Kidney (tissue), 14 donors: Measurements from ENCODE around the gene THBD. TPM values are rescaled to one million over a fixed set of nuclear protein-coding genes. Genes with fewer than 3 reads are reported as not detected.

ENCODE experiments used
- DNase-seq, 5 donors: peaks; one replicate each; pipeline ENCODE4 v3.0.0-alpha.2; 2013 to 2020
- FAIRE-seq: peaks from 2 replicates; lab custom pipeline; 2012; peaks lifted over from hg19 to GRCh38; lab: Jason Lieb, UNC
- H3K27ac ChIP-seq, 2 donors: one replicate each; pipeline ENCODE4 v1.7.0; 2013; ENCODE audit warnings: low read depth in 2 of 2, low read length in 2 of 2, inconsistent platforms in 1 of 2
- H3K27me3 ChIP-seq: one replicate; pipeline ENCODE4 v1.7.1; 2013; ENCODE audit warnings: low read length, inconsistent platforms; ENCODE audit not compliant: control insufficient read depth, insufficient read depth
- H3K36me3 ChIP-seq, 3 donors: one replicate each; pipeline versions ENCODE4 v1.7.0 to v1.7.1; 2013; ENCODE audit warnings: low read length in 3 of 3, control low read depth in 1 of 3, inconsistent platforms in 1 of 3; ENCODE audit not compliant: insufficient read depth in 3 of 3, control insufficient read depth in 2 of 3
- H3K4me1 ChIP-seq, 3 donors: one replicate each; pipeline versions ENCODE4 v1.7.0 to v1.7.1; 2013; ENCODE audit warnings: low read length in 3 of 3, inconsistent platforms in 1 of 3, low read depth in 1 of 3; ENCODE audit not compliant: control insufficient read depth in 2 of 3, insufficient read depth in 2 of 3
- H3K4me3 ChIP-seq, 3 donors: one replicate each; pipeline versions ENCODE4 v1.7.0 to v1.8.1; 2013; ENCODE audit warnings: low read length in 3 of 3, control low read depth in 1 of 3, inconsistent platforms in 1 of 3
- H3K9ac ChIP-seq, 3 donors: one replicate each; pipeline versions ENCODE4 v1.7.0 to v1.7.1; 2013; ENCODE audit warnings: low read length in 3 of 3, control low read depth in 1 of 3, inconsistent platforms in 1 of 3
- H3K9me3 ChIP-seq, 3 donors: one replicate each; pipeline versions ENCODE4 v1.7.0 to v1.7.1; 2013; ENCODE audit warnings: low read length in 3 of 3, control low read depth in 1 of 3, inconsistent platforms in 1 of 3; ENCODE audit not compliant: control insufficient read depth in 2 of 3, insufficient read depth in 1 of 3
- intact Hi-C: fragments of 100-400 bp; cut with DNase I; formaldehyde crosslinking; loops from one replicate; pipeline ENCODE4 v1.11.1; 2022
- polyA plus RNA-seq: library from polyadenylated mRNA; stranded (reverse); fragments of 350-450 nt; fragmentation: Illumina TruSeq; extraction: RNeasy Lipid Tissue Mini Kit (QIAGEN cat#74804); gene quantifications from one replicate; pipeline ENCODE4 v1.2.3, GENCODE V29; 2014; ENCODE audit warnings: low read depth, low replicate concordance; ENCODE audit not compliant: insufficient read depth
- total RNA-seq: library from RNA; stranded (reverse); fragmentation: NEBNext Ultra II Directional; extraction: Animal tissue kit (Norgen Biotek cat#: 25700); gene quantifications from one replicate; pipeline ENCODE4 v1.2.1, GENCODE V29; 2021
- TF ChIP-seq, protein P1 (sequence below): IDR thresholded peaks from 3 replicates; pipeline ENCODE4 v1.5.1; 2012; ENCODE audit warnings: mild to moderate bottlenecking, moderate library complexity, borderline replicate concordance; ENCODE audit not compliant: insufficient read depth; ENCODE audit errors: extremely low read depth
- donor health status: control.
- donor health status: control.
- donor health status: control.
- donor health status: control.
- donor health status: control.
- donor health status: DM: yes; HTN: yes; CAD: no.
- donor health status: Normal renal cell carcinoma (clear cell type).

THBD gene
- total and polyA plus RNA-seq, 2 donors from 2014 or later, result 9.7 to 48.1 TPM

GRCh38 chr20:23024701-23025100 is 24.8 kb downstream of the THBD start:
- Histone ChIP-seq H3K4me3 (no peak overlapping the region), H3K4me1 (no peaks in the 10 kb centered on the region), H3K27ac (no peak overlapping the region), H3K27me3 (no peaks in the 10 kb centered on the region), H3K9ac (no peak overlapping the region), H3K9me3 (no peaks in the 10 kb centered on the region), H3K36me3 (no peaks in the 10 kb centered on the region)
- TF ChIP-seq, protein P1, sequence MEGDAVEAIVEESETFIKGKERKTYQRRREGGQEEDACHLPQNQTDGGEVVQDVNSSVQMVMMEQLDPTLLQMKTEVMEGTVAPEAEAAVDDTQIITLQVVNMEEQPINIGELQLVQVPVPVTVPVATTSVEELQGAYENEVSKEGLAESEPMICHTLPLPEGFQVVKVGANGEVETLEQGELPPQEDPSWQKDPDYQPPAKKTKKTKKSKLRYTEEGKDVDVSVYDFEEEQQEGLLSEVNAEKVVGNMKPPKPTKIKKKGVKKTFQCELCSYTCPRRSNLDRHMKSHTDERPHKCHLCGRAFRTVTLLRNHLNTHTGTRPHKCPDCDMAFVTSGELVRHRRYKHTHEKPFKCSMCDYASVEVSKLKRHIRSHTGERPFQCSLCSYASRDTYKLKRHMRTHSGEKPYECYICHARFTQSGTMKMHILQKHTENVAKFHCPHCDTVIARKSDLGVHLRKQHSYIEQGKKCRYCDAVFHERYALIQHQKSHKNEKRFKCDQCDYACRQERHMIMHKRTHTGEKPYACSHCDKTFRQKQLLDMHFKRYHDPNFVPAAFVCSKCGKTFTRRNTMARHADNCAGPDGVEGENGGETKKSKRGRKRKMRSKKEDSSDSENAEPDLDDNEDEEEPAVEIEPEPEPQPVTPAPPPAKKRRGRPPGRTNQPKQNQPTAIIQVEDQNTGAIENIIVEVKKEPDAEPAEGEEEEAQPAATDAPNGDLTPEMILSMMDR, result no peak
- DNase-seq (peak in 2 of 5 donors; percentile 53 to 60), FAIRE-seq (no peak)
- intact Hi-C loops, result loop anchor here (10.0 kb wide), 1 partner anchor 110 kb away; no protein-coding TSS in a partner anchor

GRCh38 chr20:23023621-23024177 is 25.8 kb downstream of the THBD start:
- no peaks in the 10 kb centered on the region for H3K27me3 ChIP-seq
- H3K4me3 ChIP-seq, result no peak overlapping the region
- no peak for FAIRE-seq
- intact Hi-C loops, result loop anchor here (10.0 kb wide), 1 partner anchor 109 kb away; no protein-coding TSS in a partner anchor
- TF ChIP-seq, protein P1, result no peak
- no peaks in the 10 kb centered on the region for H3K36me3 ChIP-seq
- H3K9ac ChIP-seq, result no peak overlapping the region
- H3K4me1 ChIP-seq, result no peaks in the 10 kb centered on the region
- no peak for DNase-seq
- H3K27ac ChIP-seq, result no peak overlapping the region
- H3K9me3 ChIP-seq, result no peaks in the 10 kb centered on the region

- H3K9me3 ChIP-seq, result no peaks in the 10 kb centered on the region
- no peak overlapping the region for H3K9ac ChIP-seq
- H3K27me3 ChIP-seq, result no peaks in the 10 kb centered on the region
- DNase-seq (no peak), FAIRE-seq (no peak)
- TF ChIP-seq, protein P1, result no peak
- no peak overlapping the region for H3K27ac ChIP-seq
- H3K36me3 ChIP-seq, result no peaks in the 10 kb centered on the region
- no peak overlapping the region for H3K4me3 ChIP-seq
- intact Hi-C loops, result loop anchor here (10.0 kb wide), 1 partner anchor 108 kb away; no protein-coding TSS in a partner anchor
- H3K4me1 ChIP-seq, result no peaks in the 10 kb centered on the region
Measured at GRCh38 chr20:23022849-23023248, 26.6 kb downstream of the THBD start.

DNA sequence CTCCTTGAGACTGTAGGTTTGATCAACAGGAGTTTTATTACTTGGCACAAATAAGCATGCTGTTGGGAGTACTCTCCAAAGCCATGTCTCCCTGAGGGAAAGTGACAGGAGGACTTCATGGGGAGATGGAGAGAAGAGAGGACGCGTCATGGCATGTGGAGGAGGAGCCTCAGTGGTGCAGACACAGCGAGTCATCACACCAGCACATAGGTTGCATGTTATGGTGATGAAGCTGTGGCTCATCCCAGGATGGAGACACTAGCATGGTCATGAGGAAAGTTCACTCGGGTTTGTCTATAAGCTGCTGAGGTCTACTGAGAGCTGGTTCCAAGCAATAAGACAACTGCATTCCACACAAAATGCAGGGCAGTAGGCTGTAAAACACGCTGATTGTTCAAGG is 27.5 kb downstream of the THBD start:
- Histone ChIP-seq H3K9ac (no peak overlapping the region), H3K36me3 (no peaks in the 10 kb centered on the region), H3K27ac (no peak overlapping the region), H3K4me3 (no peak overlapping the region), H3K9me3 (no peaks in the 10 kb centered on the region), H3K4me1 (no peaks in the 10 kb centered on the region), H3K27me3 (no peaks in the 10 kb centered on the region)
- FAIRE-seq (no peak), DNase-seq (no peak)
- TF ChIP-seq, protein P1, result no peak
- intact Hi-C loops, result loop anchor here (10.0 kb wide), 1 partner anchor 107 kb away; no protein-coding TSS in a partner anchor
